HG03196 (cell line): Measurements from ENCODE around the gene MMP17.

ENCODE experiments used
- ATAC-seq: cut with Tn5 transposase; IDR thresholded peaks from one replicate; pipeline ENCODE4 v1.9.1; 2021; ENCODE audit not compliant: unreplicated experiment

Gene MMP17

GRCh38 chr12:131827961-131828534 is at the start of gene MMP17:
MMP17 (plus strand) TSS chr12:131828393; CDS start chr12:131828495, 102 bp downstream.
- ATAC-seq, result no peak

GRCh38 chr12:131779027-131779426 is 49.2 kb upstream of the MMP17 start:
- ATAC-seq, result no peak

- no peak for ATAC-seq
These were observed 46.1 kb upstream of the MMP17 start for GRCh38 chr12:131782061-131782460.

GRCh38 chr12:131783915-131784541 is 44.2 kb upstream of the MMP17 start:
- peak; percentile 55 for ATAC-seq

GRCh38 chr12:131784909-131785762 is 43.1 kb upstream of the MMP17 start:
- ATAC-seq, result no peak

- ATAC-seq, result no peak
These were observed 42.3 kb upstream of the MMP17 start for GRCh38 chr12:131785763-131786330.

- ATAC-seq, result no peak
These were observed 41.9 kb upstream of the MMP17 start for GRCh38 chr12:131786331-131786730.

- ATAC-seq, result no peak
These were observed 41.0 kb upstream of the MMP17 start for GRCh38 chr12:131787143-131787660.

- no peak for ATAC-seq
These were observed 40.1 kb upstream of the MMP17 start for GRCh38 chr12:131788070-131788469.

GRCh38 chr12:131789638-131790037 is 38.6 kb upstream of the MMP17 start:
- ATAC-seq, result no peak

GRCh38 chr12:131793243-131794022 is 34.8 kb upstream of the MMP17 start:
- no peak for ATAC-seq

GRCh38 chr12:131794061-131794460 is 34.1 kb upstream of the MMP17 start:
- no peak for ATAC-seq

- ATAC-seq, result no peak
These were observed 33.6 kb upstream of the MMP17 start for GRCh38 chr12:131794573-131794972.

- ATAC-seq, result no peak
These were observed 33.1 kb upstream of the MMP17 start for GRCh38 chr12:131795064-131795463.

- ATAC-seq, result no peak
These were observed 32.3 kb upstream of the MMP17 start for GRCh38 chr12:131795690-131796410.

GRCh38 chr12:131796411-131796736 is 31.8 kb upstream of the MMP17 start:
- no peak for ATAC-seq

GRCh38 chr12:131796754-131797587 is 31.2 kb upstream of the MMP17 start:
- no peak for ATAC-seq

- no peak for ATAC-seq
These were observed 30.6 kb upstream of the MMP17 start for GRCh38 chr12:131797588-131797934.

- ATAC-seq, result no peak
These were observed 29.0 kb upstream of the MMP17 start for GRCh38 chr12:131799195-131799594.
